ENCODE measurements around the gene STAT5A. TPM values are rescaled to one million over a fixed set of nuclear protein-coding genes. Genes with fewer than 3 reads are reported as not detected.

Gene STAT5A
- total RNA-seq, 4 donors from 2014 or later = 11.2 to 80.0 (median 34.5) TPM

- H3K27ac ChIP-seq = peak overlapping the region; percentile 87 to 94 (median 94)
- no peaks in the 10 kb centered on the region for H3K36me3 ChIP-seq
- H3K4me3 ChIP-seq = peak overlapping the region; percentile 88 to 98 (median 96)
- TF ChIP-seq CTCF (IDR thresholded peaks at IDR 0.05) (no peak), POLR2A (IDR thresholded peaks at IDR 0.05) (no peak)
- peaks cover 0 to 26% (median 4%) of the 10 kb centered on the region in 4 donors for H3K4me1 ChIP-seq
- no peaks in the 10 kb centered on the region for H3K27me3 ChIP-seq
- peak in 1 of 3 donors; percentile 41 for DNase-seq
- no peaks in the 10 kb centered on the region for H3K9me3 ChIP-seq
Measured at GRCh38 chr17:42275527-42276358, 12.6 kb upstream of the STAT5A start.

GRCh38 chr17:42276359-42276608 is 12.0 kb upstream of the STAT5A start, which contains the start of gene STAT5B:
Gene STAT5B, minus strand, starts transcription at chr17:42276391. Its CDS starts 44,264 bp downstream, at chr17:42232127.
- Histone ChIP-seq H3K4me1 (peaks cover 0 to 26% (median 4%) of the 10 kb centered on the region in 4 donors), H3K9me3 (no peaks in the 10 kb centered on the region), H3K4me3 (peak within 1 kb of the TSS; percentile 88 to 98 (median 96)), H3K27me3 (no peaks in the 10 kb centered on the region), H3K27ac (peak within 1 kb of the TSS; percentile 87 to 94 (median 94)), H3K36me3 (no peaks in the 10 kb centered on the region)
- TF ChIP-seq CTCF (IDR thresholded peaks at IDR 0.05) (no peak), POLR2A (IDR thresholded peaks at IDR 0.05) (peak in 1 of 2 donors; percentile 89)
- DNase-seq = peak; percentile 61 to 86 (median 85)

- H3K4me1 ChIP-seq = peaks cover 0 to 26% (median 4%) of the 10 kb centered on the region in 4 donors
- no peaks in the 10 kb centered on the region for H3K36me3 ChIP-seq
- H3K27me3 ChIP-seq = no peaks in the 10 kb centered on the region
- no peaks in the 10 kb centered on the region for H3K9me3 ChIP-seq
- DNase-seq = peak; percentile 38 to 78 (median 60)
- H3K27ac ChIP-seq = peak overlapping the region; percentile 87 to 94 (median 94)
- peak overlapping the region; percentile 88 to 98 (median 96) for H3K4me3 ChIP-seq
- TF ChIP-seq POLR2A (IDR thresholded peaks at IDR 0.05) (no peak), CTCF (IDR thresholded peaks at IDR 0.05) (no peak)
Measured at GRCh38 chr17:42276609-42277341, 11.5 kb upstream of the STAT5A start.

- no peak for TF ChIP-seq POLR2A (IDR thresholded peaks at IDR 0.05)
- TF ChIP-seq CTCF (IDR thresholded peaks at IDR 0.05) = no peak
- Histone ChIP-seq H3K9me3 (no peaks in the 10 kb centered on the region), H3K4me1 (peaks cover 0 to 26% (median 4%) of the 10 kb centered on the region in 4 donors), H3K27ac (peak overlapping the region; percentile 87 to 94 (median 94)), H3K36me3 (no peaks in the 10 kb centered on the region), H3K4me3 (no peak overlapping the region), H3K27me3 (no peaks in the 10 kb centered on the region)
- DNase-seq = peak in 1 of 3 donors; percentile 47
Measured at GRCh38 chr17:42277342-42277712, 11.0 kb upstream of the STAT5A start.

GRCh38 chr17:42279776-42280630 is 8.3 kb upstream of the STAT5A start:
- no peak for TF ChIP-seq POLR2A (IDR thresholded peaks at IDR 0.05)
- no peak for TF ChIP-seq CTCF (IDR thresholded peaks at IDR 0.05)
- H3K27me3 ChIP-seq = no peaks in the 10 kb centered on the region
- no peak overlapping the region for H3K27ac ChIP-seq
- H3K9me3 ChIP-seq = no peaks in the 10 kb centered on the region
- peak in 1 of 3 donors; percentile 34 for DNase-seq
- no peak overlapping the region for H3K4me3 ChIP-seq
- peaks cover 0 to 8% (median 4%) of the 10 kb centered on the region in 4 donors for H3K4me1 ChIP-seq
- no peaks in the 10 kb centered on the region for H3K36me3 ChIP-seq
